ENCODE results near the gene FAM168B.

Gene FAM168B

DNA sequence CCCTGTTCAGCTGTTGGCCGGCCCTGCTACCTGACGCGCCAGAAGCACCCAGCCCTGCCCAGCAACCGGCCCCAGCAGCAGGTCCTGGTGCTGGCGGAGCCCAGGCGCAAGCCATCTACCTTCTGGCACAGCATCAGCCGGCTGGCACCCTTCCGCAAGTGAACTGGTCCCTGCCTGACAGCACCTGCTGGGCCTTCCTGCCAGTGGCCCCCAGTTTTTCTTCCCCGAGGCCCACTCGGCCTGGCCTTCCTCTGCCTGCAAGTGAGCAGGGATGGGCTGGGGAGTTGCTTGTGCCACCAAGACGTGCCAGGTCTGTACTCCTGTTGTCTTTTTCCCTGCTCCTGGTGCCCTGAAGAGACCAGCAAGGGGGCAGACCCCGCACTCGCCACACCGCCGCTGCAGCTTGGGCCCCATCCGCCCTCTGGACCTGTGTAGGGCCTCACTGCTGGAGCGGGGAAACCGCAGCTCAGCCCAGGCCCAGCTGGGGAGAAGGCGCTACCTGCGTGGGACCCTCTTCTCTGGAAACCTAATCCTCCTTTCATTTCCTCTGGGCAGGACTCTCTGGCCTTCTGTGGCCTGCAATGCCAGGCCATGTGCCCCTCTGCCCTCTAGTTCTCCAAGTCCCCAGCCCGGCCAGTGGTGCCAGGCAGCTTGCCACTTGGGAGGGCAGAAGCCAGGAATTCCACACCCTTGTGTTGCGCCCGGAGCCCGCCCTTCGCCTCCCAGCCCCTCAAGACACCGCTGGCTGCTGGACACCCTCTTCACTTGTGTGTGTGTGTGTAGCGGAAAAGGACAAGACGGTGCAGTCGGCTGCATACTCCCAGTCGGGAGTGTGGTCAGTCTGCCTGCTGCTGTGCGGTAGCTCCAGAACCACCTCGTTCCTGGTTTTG, 47.0 kb downstream of the FAM168B start:
- H3K4me3 ChIP-seq (replicated peaks; ENCODE audit: low read depth, low read length) = no peak overlapping the region
- no peak for DNase-seq (ENCODE audit: extremely low read depth, low read depth)
- TF ChIP-seq, protein P1, sequence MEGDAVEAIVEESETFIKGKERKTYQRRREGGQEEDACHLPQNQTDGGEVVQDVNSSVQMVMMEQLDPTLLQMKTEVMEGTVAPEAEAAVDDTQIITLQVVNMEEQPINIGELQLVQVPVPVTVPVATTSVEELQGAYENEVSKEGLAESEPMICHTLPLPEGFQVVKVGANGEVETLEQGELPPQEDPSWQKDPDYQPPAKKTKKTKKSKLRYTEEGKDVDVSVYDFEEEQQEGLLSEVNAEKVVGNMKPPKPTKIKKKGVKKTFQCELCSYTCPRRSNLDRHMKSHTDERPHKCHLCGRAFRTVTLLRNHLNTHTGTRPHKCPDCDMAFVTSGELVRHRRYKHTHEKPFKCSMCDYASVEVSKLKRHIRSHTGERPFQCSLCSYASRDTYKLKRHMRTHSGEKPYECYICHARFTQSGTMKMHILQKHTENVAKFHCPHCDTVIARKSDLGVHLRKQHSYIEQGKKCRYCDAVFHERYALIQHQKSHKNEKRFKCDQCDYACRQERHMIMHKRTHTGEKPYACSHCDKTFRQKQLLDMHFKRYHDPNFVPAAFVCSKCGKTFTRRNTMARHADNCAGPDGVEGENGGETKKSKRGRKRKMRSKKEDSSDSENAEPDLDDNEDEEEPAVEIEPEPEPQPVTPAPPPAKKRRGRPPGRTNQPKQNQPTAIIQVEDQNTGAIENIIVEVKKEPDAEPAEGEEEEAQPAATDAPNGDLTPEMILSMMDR (IDR thresholded peaks at IDR 0.05; ENCODE audit: low read depth, low read length, missing control alignments) = no peak

DNA sequence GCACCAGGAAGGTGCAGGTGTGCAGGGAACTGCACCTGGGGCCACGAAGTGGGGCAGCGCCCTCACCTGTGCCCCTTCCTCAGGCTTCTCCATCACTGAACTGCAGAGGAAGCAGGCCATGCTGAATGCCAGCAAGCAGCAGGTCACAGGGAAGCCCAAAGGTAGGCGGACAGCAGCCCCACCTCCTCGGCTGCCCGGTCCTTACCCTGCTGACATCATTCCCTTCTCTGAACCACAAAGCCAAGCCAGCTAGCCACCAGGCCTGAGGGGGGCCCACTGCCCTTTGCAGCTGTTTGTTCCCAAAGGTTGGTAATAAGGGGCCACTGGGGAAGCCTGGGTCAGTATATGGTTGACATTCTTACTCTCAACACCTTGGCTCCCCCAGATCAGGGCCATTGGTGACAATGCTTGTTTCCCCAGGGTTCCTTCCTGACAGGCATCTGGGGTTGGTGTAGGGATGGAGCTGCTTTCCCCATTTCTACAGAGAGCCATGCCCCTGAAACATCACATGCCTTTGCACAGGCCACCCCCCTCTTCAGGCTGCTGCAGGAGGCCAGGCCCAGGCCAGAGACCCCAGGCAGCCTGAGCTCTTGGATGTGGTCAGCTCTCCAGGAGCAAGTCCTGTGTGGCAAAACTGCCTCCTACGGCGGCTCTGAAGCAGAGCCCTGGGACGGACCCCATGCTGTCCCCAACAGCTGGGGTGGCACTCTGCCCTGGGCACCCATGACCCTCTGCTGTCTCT, 47.8 kb downstream of the FAM168B start:
- H3K4me3 ChIP-seq (replicated peaks; ENCODE audit: low read depth, low read length) = no peak overlapping the region
- no peak for DNase-seq (ENCODE audit: extremely low read depth, low read depth)
- TF ChIP-seq, protein P1 (IDR thresholded peaks at IDR 0.05; ENCODE audit: low read depth, low read length, missing control alignments) = no peak

DNA sequence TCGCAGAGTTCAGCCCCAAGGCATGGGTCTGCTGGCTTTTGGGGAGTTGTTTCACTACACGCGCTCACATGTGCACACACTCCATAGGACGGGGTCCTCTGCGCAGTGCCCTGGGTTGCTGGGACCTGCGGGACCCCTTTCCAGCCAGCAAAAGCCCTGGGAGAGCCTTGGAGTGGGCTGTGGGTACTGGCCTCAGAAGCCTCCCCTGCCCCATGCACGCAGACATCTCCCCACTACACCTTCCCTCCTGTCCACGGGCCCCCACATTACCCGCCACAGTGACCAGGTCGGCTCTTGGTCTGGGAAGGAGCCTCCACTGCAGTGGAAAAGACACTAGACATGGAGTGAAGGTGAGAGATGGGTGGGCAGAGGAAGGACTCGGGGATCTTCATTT, 48.5 kb downstream of the FAM168B start:
- no peak overlapping the region for H3K4me3 ChIP-seq (replicated peaks; ENCODE audit: low read depth, low read length)
- TF ChIP-seq, protein P1 (IDR thresholded peaks at IDR 0.05; ENCODE audit: low read depth, low read length, missing control alignments) = no peak
- DNase-seq (ENCODE audit: extremely low read depth, low read depth) = no peak

DNA sequence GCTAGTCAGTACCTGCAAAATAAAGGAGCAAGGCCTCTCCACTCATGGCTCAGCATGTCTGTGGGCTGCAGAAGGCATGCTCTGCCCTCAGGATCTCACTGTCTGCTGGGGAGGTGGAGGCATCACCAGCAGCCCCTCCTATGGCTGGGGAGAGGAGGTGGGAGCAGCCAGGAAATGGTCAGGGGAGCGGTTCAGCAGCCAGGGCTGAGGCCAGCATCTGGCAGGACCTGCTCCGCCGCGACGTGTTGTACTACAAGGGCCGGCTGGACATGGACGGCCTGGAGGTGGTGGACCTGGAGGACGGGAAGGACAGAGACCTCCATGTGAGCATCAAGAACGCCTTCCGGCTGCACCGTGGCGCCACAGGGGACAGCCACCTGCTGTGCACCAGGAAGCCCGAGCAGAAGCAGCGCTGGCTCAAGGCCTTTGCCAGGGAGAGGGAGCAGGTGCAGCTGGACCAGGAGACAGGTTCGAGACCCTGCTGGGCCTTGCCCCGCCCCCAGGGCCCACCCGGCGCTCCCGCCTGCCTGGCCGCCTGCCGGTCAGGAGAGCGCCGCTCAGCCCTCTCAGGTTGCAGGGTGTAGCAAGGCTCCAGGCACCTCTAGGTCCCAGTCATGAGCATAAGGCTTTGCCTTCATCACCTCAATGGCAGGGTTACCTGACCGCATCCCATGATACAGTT, 49.0 kb downstream of the FAM168B start:
- no peak overlapping the region for H3K4me3 ChIP-seq (replicated peaks; ENCODE audit: low read depth, low read length)
- TF ChIP-seq, protein P1 (IDR thresholded peaks at IDR 0.05; ENCODE audit: low read depth, low read length, missing control alignments) = no peak
- no peak for DNase-seq (ENCODE audit: extremely low read depth, low read depth)

DNA sequence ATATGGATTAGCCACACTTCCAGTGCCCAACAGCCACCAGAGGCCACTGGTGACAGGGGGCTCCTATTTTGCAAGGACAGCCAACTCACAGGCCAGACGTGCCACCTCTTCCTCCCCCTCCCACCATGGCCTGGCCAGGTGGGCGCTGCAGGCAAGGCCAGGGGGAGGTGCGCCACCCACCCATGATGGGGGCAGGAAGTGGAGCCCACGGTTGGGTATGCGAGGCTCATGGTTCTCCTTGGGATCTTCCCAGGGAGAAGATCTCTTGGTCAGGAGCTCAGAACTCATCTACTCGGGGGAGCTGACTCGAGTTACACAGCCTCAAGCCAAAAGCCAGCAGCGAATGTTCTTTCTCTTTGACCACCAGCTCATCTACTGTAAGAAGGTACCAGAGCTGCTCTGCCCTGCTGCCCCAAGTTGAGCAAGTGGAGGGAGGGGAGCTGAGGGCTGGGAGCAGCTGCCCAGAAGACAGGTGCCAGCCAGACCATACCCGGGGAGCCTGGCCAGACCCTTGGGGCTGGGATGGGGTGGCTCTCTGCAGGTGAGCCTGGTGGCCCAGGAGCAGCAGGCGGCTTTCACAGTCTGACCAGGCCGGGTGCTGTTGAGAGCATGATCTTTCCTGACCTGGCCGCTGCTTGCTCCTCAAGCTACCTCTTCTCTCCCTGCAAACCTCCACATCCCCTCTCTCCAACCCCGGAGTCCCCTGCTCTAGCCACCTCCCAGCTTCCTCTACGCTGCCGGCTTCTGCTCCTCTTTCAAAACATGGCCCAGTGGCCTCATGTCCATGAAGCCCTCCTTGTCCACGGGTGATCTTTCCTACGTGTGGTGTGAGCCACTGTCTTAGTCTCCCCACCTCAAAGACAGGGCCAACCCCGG, 49.8 kb downstream of the FAM168B start:
- DNase-seq (ENCODE audit: extremely low read depth, low read depth) = no peak
- no peak overlapping the region for H3K4me3 ChIP-seq (replicated peaks; ENCODE audit: low read depth, low read length)
- TF ChIP-seq, protein P1 (IDR thresholded peaks at IDR 0.05; ENCODE audit: low read depth, low read length, missing control alignments) = no peak
